ENCODE data around the gene SLC23A2. TPM values are rescaled to one million over a fixed set of nuclear protein-coding genes. Genes with fewer than 3 reads are reported as not detected.

Gene SLC23A2
- total RNA-seq, 2 experiments from 2014 or later, result 14.3 to 25.7 TPM

- CTCF ChIA-PET (ENCODE audit: unreplicated experiment), result no interaction called here
- no peaks in the 10 kb centered on the region for H3K4me1 ChIP-seq (ENCODE audit: insufficient read depth, low read length, poor library complexity, severe bottlenecking)
- TF ChIP-seq CTCF (conservative IDR thresholded peaks at IDR 0.05; ENCODE audit: low read length), result no peak
- no peak for TF ChIP-seq EZH2phosphoT487 (IDR thresholded peaks at IDR 0.05; ENCODE audit: borderline replicate concordance, low read depth, low read length)
- BruUV-seq (replicated peaks), result no TSS peak
- H3K9me2 ChIP-seq (ENCODE audit: insufficient read depth, low read length), result no peaks in the 10 kb centered on the region
- no peak overlapping the region for H3K4me2 ChIP-seq (ENCODE audit: low read length)
- no peaks in the 10 kb centered on the region for H3K79me2 ChIP-seq (ENCODE audit: insufficient read depth, low read depth, low read length)
- DNase-seq (ENCODE audit: low spot score), result no peak
- H3K36me3 ChIP-seq (ENCODE audit: insufficient read depth, low read length), result peaks cover 40% of the 10 kb centered on the region
- no peak overlapping the region for H3K4me3 ChIP-seq (ENCODE audit: low read depth, low read length, poor library complexity, severe bottlenecking)
- H4K20me1 ChIP-seq (ENCODE audit: insufficient read depth, low read length), result no peaks in the 10 kb centered on the region
- H3K27ac ChIP-seq (ENCODE audit: low read depth, low read length, poor library complexity, severe bottlenecking), result no peak overlapping the region
- intact Hi-C loops (cut with micrococcal nuclease; ENCODE audit: unreplicated experiment), result no loop called here
- no peak overlapping the region for H2AFZ ChIP-seq (ENCODE audit: low read length)
- no peaks in the 10 kb centered on the region for H3K9me3 ChIP-seq (ENCODE audit: low read length)
- POLR2A ChIA-PET, result no interaction called here
Measured at GRCh38 chr20:4864311-4864752, 137.0 kb downstream of the SLC23A2 start.

- no peak overlapping the region for H3K4me2 ChIP-seq (ENCODE audit: low read length)
- H3K79me2 ChIP-seq (ENCODE audit: insufficient read depth, low read depth, low read length), result no peaks in the 10 kb centered on the region
- POLR2A ChIA-PET, result no interaction called here
- peaks cover 56% of the 10 kb centered on the region for H3K36me3 ChIP-seq (ENCODE audit: insufficient read depth, low read length)
- TF ChIP-seq EZH2phosphoT487 (IDR thresholded peaks at IDR 0.05; ENCODE audit: borderline replicate concordance, low read depth, low read length) (no peak), CTCF (conservative IDR thresholded peaks at IDR 0.05; ENCODE audit: low read length) (no peak)
- H2AFZ ChIP-seq (ENCODE audit: low read length), result no peak overlapping the region
- intact Hi-C loops (cut with micrococcal nuclease; ENCODE audit: unreplicated experiment), result no loop called here
- H3K4me3 ChIP-seq (ENCODE audit: low read depth, low read length, poor library complexity, severe bottlenecking), result no peak overlapping the region
- no peaks in the 10 kb centered on the region for H4K20me1 ChIP-seq (ENCODE audit: insufficient read depth, low read length)
- BruUV-seq (replicated peaks), result no TSS peak
- CTCF ChIA-PET (ENCODE audit: unreplicated experiment), result no interaction called here
- DNase-seq (ENCODE audit: low spot score), result no peak
- no peaks in the 10 kb centered on the region for H3K4me1 ChIP-seq (ENCODE audit: insufficient read depth, low read length, poor library complexity, severe bottlenecking)
- H3K9me3 ChIP-seq (ENCODE audit: low read length), result no peaks in the 10 kb centered on the region
- H3K9me2 ChIP-seq (ENCODE audit: insufficient read depth, low read length), result no peaks in the 10 kb centered on the region
- no peak overlapping the region for H3K27ac ChIP-seq (ENCODE audit: low read depth, low read length, poor library complexity, severe bottlenecking)
Measured at GRCh38 chr20:4862661-4863060, 138.6 kb downstream of the SLC23A2 start.

GRCh38 chr20:4861961-4862360 lies 139.3 kb downstream of the SLC23A2 start:
- BruUV-seq (replicated peaks), result no TSS peak
- intact Hi-C loops (cut with micrococcal nuclease; ENCODE audit: unreplicated experiment), result no loop called here
- Histone ChIP-seq H3K79me2 (ENCODE audit: insufficient read depth, low read depth, low read length) (no peaks in the 10 kb centered on the region), H3K36me3 (ENCODE audit: insufficient read depth, low read length) (peaks cover 58% of the 10 kb centered on the region), H2AFZ (ENCODE audit: low read length) (no peak overlapping the region), H3K9me3 (ENCODE audit: low read length) (no peaks in the 10 kb centered on the region), H3K4me3 (ENCODE audit: low read depth, low read length, poor library complexity, severe bottlenecking) (no peak overlapping the region), H4K20me1 (ENCODE audit: insufficient read depth, low read length) (no peaks in the 10 kb centered on the region), H3K9me2 (ENCODE audit: insufficient read depth, low read length) (no peaks in the 10 kb centered on the region), H3K4me2 (ENCODE audit: low read length) (no peak overlapping the region), H3K4me1 (ENCODE audit: insufficient read depth, low read length, poor library complexity, severe bottlenecking) (no peaks in the 10 kb centered on the region), H3K27ac (ENCODE audit: low read depth, low read length, poor library complexity, severe bottlenecking) (no peak overlapping the region)
- POLR2A ChIA-PET, result no interaction called here
- no peak for DNase-seq (ENCODE audit: low spot score)
- TF ChIP-seq EZH2phosphoT487 (IDR thresholded peaks at IDR 0.05; ENCODE audit: borderline replicate concordance, low read depth, low read length) (no peak), CTCF (conservative IDR thresholded peaks at IDR 0.05; ENCODE audit: low read length) (no peak)
- CTCF ChIA-PET (ENCODE audit: unreplicated experiment), result no interaction called here
